ENCODE results near the gene HOXA7.

DNA sequence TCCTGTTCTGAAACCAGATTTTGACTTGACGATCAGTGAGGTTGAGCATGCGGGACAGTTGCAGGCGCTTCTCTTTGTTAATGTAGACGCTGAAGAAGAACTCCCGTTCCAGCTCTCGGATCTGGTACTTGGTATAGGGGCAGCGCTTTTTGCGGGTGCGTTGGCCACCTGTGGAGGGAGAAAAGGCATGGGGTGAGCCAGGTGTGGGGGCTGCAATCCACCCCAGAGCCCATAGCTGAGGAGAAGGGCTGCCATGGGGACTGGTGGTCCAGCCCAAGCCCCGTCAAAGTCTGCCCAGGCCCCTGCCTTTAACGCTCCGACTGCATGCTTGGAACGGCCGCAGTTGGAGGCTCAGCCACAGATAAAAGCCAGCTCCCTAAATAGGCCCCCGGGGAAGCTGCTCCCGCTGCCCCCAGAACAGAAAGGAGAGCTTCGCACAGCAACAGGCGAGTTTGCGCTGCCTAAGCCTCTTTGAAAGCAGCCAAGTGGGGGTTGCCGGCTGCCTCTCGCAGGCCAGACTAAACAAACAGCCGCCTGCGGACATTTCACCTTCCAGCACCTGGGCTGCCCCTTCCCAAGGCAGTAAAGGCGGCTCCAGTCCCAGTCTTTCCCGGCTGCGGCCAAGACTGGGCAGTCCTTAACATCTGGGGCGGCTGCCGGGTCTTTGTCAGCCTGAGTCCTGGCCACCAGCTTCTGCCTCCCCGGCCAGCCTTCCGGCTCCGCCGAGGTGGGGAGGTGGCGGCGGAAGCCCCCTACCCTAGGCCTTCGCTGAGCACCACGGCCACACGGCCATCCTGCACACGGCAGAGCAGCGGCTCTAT lies 26.6 kb upstream of the HOXA7 start:
- TF ChIP-seq, protein P1, sequence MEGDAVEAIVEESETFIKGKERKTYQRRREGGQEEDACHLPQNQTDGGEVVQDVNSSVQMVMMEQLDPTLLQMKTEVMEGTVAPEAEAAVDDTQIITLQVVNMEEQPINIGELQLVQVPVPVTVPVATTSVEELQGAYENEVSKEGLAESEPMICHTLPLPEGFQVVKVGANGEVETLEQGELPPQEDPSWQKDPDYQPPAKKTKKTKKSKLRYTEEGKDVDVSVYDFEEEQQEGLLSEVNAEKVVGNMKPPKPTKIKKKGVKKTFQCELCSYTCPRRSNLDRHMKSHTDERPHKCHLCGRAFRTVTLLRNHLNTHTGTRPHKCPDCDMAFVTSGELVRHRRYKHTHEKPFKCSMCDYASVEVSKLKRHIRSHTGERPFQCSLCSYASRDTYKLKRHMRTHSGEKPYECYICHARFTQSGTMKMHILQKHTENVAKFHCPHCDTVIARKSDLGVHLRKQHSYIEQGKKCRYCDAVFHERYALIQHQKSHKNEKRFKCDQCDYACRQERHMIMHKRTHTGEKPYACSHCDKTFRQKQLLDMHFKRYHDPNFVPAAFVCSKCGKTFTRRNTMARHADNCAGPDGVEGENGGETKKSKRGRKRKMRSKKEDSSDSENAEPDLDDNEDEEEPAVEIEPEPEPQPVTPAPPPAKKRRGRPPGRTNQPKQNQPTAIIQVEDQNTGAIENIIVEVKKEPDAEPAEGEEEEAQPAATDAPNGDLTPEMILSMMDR (IDR thresholded peaks at IDR 0.05), result no peak
- no peak for TF ChIP-seq ZFX (IDR thresholded peaks at IDR 0.05; ENCODE audit: borderline replicate concordance)
